Upper lobe of left lung (tissue), 4 donors: ENCODE measurements around the gene GRIK2.

ENCODE experiments used
- POLR2A ChIP-seq, 4 donors: fragments of 450-650 bp; IDR thresholded peaks; one replicate each; pipeline ENCODE4 v1.5.1; 2016 to 2017; ENCODE audit warnings: antibody characterized with exemption in 4 of 4, mild to moderate bottlenecking in 2 of 4
- POLR2AphosphoS5 ChIP-seq, 2 donors: sonication (generic); formaldehyde crosslinking; IDR thresholded peaks; one replicate each; pipeline ENCODE4 v1.5.1; 2017; ENCODE audit warnings: antibody characterized with exemption in 2 of 2
- TF ChIP-seq, protein P1 (sequence below), 6 experiments: fragments of 450-650 bp in 4 of 6; fragments of 200-600 bp in 2 of 6; sonication (generic) in 2 of 6; IDR thresholded peaks; one replicate each; pipeline ENCODE4 v1.5.1; 2016 to 2019; ENCODE audit warnings: antibody characterized with exemption in 6 of 6

DNA sequence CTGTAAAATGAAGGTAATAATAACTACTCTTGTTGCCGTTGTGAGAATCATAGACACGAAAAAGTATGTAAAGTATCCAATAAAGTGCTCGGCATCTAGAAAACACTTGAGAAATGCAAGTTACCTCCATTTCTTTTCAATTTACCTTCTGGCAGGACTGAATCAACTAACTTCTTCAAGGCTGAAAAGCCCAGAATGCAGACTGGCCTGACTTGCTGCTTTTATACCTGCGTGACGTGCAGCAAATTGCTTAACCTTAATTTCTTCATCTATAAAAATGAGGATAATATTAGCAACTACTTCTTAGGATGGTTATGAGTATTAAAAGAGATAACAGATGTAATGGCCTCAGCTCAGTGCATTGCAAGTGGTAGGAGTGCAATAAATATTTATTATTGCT lies 39.6 kb downstream of the GRIK2 start:
- TF ChIP-seq, protein P1, sequence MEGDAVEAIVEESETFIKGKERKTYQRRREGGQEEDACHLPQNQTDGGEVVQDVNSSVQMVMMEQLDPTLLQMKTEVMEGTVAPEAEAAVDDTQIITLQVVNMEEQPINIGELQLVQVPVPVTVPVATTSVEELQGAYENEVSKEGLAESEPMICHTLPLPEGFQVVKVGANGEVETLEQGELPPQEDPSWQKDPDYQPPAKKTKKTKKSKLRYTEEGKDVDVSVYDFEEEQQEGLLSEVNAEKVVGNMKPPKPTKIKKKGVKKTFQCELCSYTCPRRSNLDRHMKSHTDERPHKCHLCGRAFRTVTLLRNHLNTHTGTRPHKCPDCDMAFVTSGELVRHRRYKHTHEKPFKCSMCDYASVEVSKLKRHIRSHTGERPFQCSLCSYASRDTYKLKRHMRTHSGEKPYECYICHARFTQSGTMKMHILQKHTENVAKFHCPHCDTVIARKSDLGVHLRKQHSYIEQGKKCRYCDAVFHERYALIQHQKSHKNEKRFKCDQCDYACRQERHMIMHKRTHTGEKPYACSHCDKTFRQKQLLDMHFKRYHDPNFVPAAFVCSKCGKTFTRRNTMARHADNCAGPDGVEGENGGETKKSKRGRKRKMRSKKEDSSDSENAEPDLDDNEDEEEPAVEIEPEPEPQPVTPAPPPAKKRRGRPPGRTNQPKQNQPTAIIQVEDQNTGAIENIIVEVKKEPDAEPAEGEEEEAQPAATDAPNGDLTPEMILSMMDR (IDR thresholded peaks at IDR 0.05) = no peak
- TF ChIP-seq POLR2A (IDR thresholded peaks at IDR 0.05) (no peak), POLR2AphosphoS5 (IDR thresholded peaks at IDR 0.05) (no peak)
